ENCODE measurements around the gene CDC37L1.

The CDC37L1 gene

GRCh38 chr9:4718911-4719310, 39.5 kb downstream of the CDC37L1 start:
- Histone ChIP-seq H3K4me1 (ENCODE audit: control insufficient read depth in 1 of 2, insufficient read depth in 1 of 2, low read depth in 1 of 2, low read length in 1 of 2) (no peaks in the 10 kb centered on the region), H3K27ac (no peak overlapping the region), H3K9me3 (no peaks in the 10 kb centered on the region), H3K36me3 (peaks cover 49% of the 10 kb centered on the region), H3K27me3 (no peaks in the 10 kb centered on the region), H3K4me3 (ENCODE audit: low read depth in 1 of 2, low read length in 1 of 2) (no peak overlapping the region)
- TF ChIP-seq CTCF (IDR thresholded peaks at IDR 0.05) = no peak

- H3K4me3 ChIP-seq (ENCODE audit: low read depth in 1 of 2, low read length in 1 of 2) = no peak overlapping the region
- no peaks in the 10 kb centered on the region for H3K4me1 ChIP-seq (ENCODE audit: control insufficient read depth in 1 of 2, insufficient read depth in 1 of 2, low read depth in 1 of 2, low read length in 1 of 2)
- H3K36me3 ChIP-seq = peaks cover 35% of the 10 kb centered on the region
- H3K27me3 ChIP-seq = no peaks in the 10 kb centered on the region
- no peak overlapping the region for H3K27ac ChIP-seq
- no peak for TF ChIP-seq CTCF (IDR thresholded peaks at IDR 0.05)
- H3K9me3 ChIP-seq = no peaks in the 10 kb centered on the region
Observed at GRCh38 chr9:4721736-4722135, 42.4 kb downstream of the CDC37L1 start.

GRCh38 chr9:4725706-4726442, 46.5 kb downstream of the CDC37L1 start:
- Histone ChIP-seq H3K27me3 (no peaks in the 10 kb centered on the region), H3K27ac (no peak overlapping the region), H3K9me3 (no peaks in the 10 kb centered on the region), H3K4me1 (ENCODE audit: control insufficient read depth in 1 of 2, insufficient read depth in 1 of 2, low read depth in 1 of 2, low read length in 1 of 2) (no peaks in the 10 kb centered on the region), H3K36me3 (peaks cover 11% of the 10 kb centered on the region), H3K4me3 (ENCODE audit: low read depth in 1 of 2, low read length in 1 of 2) (no peak overlapping the region)
- no peak for TF ChIP-seq CTCF (IDR thresholded peaks at IDR 0.05)

GRCh38 chr9:4727593-4727992, 48.2 kb downstream of the CDC37L1 start:
- Histone ChIP-seq H3K36me3 (peaks cover under 1% of the 10 kb centered on the region), H3K4me1 (ENCODE audit: control insufficient read depth in 1 of 2, insufficient read depth in 1 of 2, low read depth in 1 of 2, low read length in 1 of 2) (no peaks in the 10 kb centered on the region), H3K4me3 (ENCODE audit: low read depth in 1 of 2, low read length in 1 of 2) (no peak overlapping the region), H3K27ac (no peak overlapping the region), H3K9me3 (no peaks in the 10 kb centered on the region), H3K27me3 (no peaks in the 10 kb centered on the region)
- TF ChIP-seq CTCF (IDR thresholded peaks at IDR 0.05) = no peak

GRCh38 chr9:4732890-4733289, 53.5 kb downstream of the CDC37L1 start:
- Histone ChIP-seq H3K27me3 (no peaks in the 10 kb centered on the region), H3K27ac (no peak overlapping the region), H3K9me3 (no peaks in the 10 kb centered on the region), H3K36me3 (no peaks in the 10 kb centered on the region), H3K4me1 (ENCODE audit: control insufficient read depth in 1 of 2, insufficient read depth in 1 of 2, low read depth in 1 of 2, low read length in 1 of 2) (no peaks in the 10 kb centered on the region), H3K4me3 (ENCODE audit: low read depth in 1 of 2, low read length in 1 of 2) (no peak overlapping the region)
- TF ChIP-seq CTCF (IDR thresholded peaks at IDR 0.05) = no peak
